BLaER1 treated with 17β-estradiol and CSF1 and Interleukin-3, amounts not matched to agents 10 nM and 100 nM (cell line): Measurements from ENCODE around the gene PACC1.
A peak's percentile ranks its signal among the peaks of the same experiment; 100 is the strongest.

Experiments
- H3K27ac ChIP-seq, 11 experiments: shearing (Covaris generic); formaldehyde crosslinking; 2 replicates each; pipeline ENCODE4 v1.8.1; 2022
- H3K27me3 ChIP-seq, 11 experiments: shearing (Covaris generic); formaldehyde crosslinking; 2 replicates each; pipeline ENCODE4 v1.8.1; 2022
- H3K36me3 ChIP-seq, 11 experiments: shearing (Covaris generic); formaldehyde crosslinking; 2 replicates each; pipeline ENCODE4 v1.8.1; 2022
- H3K4me1 ChIP-seq, 10 experiments: shearing (Covaris generic); formaldehyde crosslinking; 2 replicates each; pipeline ENCODE4 v1.8.1; 2022
- H3K4me2 ChIP-seq, 11 experiments: shearing (Covaris generic); formaldehyde crosslinking; 2 replicates each; pipeline ENCODE4 v1.8.1; 2022
- H3K4me3 ChIP-seq, 10 experiments: shearing (Covaris generic); formaldehyde crosslinking; 2 replicates each; pipeline ENCODE4 v1.8.1; 2022
- H3K9ac ChIP-seq, 11 experiments: shearing (Covaris generic); formaldehyde crosslinking; 2 replicates each; pipeline ENCODE4 v1.8.1; 2022
- H3K9me3 ChIP-seq, 11 experiments: shearing (Covaris generic); formaldehyde crosslinking; replicated peaks in 1 of 11; 2 replicates each; pipeline ENCODE4 v1.8.1; 2022
- H4K20me1 ChIP-seq, 11 experiments: shearing (Covaris generic); formaldehyde crosslinking; 2 replicates each; pipeline ENCODE4 v1.8.1; 2022
- Cebpa-rat ChIP-seq, 11 experiments: shearing (Covaris generic); IDR thresholded peaks; 2 replicates each; pipeline ENCODE4 v1.8.1; 2022

PACC1 gene

DNA sequence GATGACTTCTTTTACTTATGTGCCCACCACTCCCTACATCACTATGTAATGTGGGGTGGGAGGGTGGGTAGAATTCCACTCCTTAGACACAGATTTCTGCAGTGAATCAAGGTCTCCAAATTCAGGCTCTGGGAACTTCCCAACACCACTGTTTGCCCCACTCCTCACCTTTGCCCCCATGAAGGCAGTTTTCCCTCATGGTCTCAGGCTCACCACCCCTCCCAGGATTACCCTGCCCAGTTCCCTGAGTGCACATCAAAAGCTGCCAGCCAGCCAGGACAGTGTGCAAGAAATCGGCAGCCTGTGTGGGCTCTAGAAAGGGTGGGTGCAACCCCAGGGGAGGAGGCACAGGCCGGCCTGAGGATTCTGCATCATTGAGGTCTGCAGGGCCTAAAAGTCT is 32.8 kb upstream of the PACC1 start:
- Histone ChIP-seq H3K4me3 (no peak overlapping the region), H3K4me1 (peaks cover 14 to 30% (median 20%) of the 10 kb centered on the region in 10 experiments), H3K27me3 (no peaks in the 10 kb centered on the region), H3K9ac (no peak overlapping the region), H3K4me2 (no peak overlapping the region), H4K20me1 (0 out of 22 replicates have a peak, but pooled peaks cover 0 to 3% (median 0%) of the 10 kb centered on the region in 11 experiments), H3K36me3 (peaks cover 23 to 44% (median 30%) of the 10 kb centered on the region in 11 experiments), H3K27ac (no peak overlapping the region), H3K9me3 (no peaks in the 10 kb centered on the region)
- TF ChIP-seq Cebpa-rat (IDR thresholded peaks at IDR 0.05) = no peak

DNA sequence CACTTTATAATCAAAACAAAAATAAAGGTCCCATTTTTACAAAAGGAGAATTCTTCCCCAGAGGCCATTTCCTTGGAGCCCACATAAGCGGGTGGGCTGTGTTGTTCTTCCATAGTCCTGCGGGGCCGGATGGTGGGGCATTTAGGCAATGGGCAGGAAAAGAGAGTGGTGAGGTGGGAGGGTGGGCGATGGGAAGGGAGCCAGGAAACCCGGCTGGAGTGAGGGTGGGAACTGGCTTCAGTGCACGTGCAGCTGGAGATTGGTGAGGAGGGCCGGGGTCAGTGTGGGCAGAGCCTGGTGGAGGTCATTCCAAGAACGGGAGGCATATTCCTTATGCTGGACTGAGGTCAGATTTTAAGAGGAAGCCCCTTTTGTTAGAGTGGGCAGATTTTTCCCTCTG is 31.6 kb upstream of the PACC1 start:
- no peak for TF ChIP-seq Cebpa-rat (IDR thresholded peaks at IDR 0.05)
- Histone ChIP-seq H4K20me1 (peaks cover 0 to 6% (median 0%) of the 10 kb centered on the region in 11 experiments; a peak in 2 of 22 replicates), H3K36me3 (peaks cover 23 to 46% (median 30%) of the 10 kb centered on the region in 11 experiments), H3K9me3 (no peaks in the 10 kb centered on the region), H3K4me2 (no peak overlapping the region), H3K27ac (no peak overlapping the region), H3K4me1 (peaks cover 12 to 20% (median 15%) of the 10 kb centered on the region in 10 experiments), H3K27me3 (no peaks in the 10 kb centered on the region), H3K9ac (no peak overlapping the region), H3K4me3 (no peak overlapping the region)

DNA sequence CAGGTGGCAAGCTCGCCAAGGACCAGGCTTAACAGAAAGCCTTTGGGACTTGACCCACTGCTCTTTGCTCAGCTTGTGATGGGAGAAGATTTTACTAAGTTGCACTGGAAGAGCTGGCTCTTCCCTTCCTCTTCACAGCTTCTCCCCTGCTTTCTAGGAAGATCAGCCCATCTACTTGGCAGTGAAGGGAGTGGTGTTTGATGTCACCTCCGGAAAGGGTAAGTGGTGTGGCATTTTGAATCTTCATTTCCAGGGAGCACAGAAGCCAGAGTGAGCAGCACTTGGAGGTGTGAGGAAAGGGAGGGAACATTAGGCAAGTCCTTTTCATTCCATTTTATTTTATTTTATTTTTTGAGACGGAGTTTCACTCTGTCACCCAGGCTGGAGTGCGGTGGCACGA is 27.7 kb upstream of the PACC1 start:
- peaks cover 0 to 30% (median 9%) of the 10 kb centered on the region in 11 experiments; a peak in 10 of 22 replicates for H4K20me1 ChIP-seq
- TF ChIP-seq Cebpa-rat (IDR thresholded peaks at IDR 0.05) = no peak
- peaks cover 0 to 9% (median 0%) of the 10 kb centered on the region in 10 experiments; a peak in 6 of 20 replicates for H3K4me1 ChIP-seq
- no peak overlapping the region for H3K9ac ChIP-seq
- H3K27me3 ChIP-seq = no peaks in the 10 kb centered on the region
- H3K36me3 ChIP-seq = peaks cover 25 to 46% (median 30%) of the 10 kb centered on the region in 11 experiments
- H3K27ac ChIP-seq = no peak overlapping the region
- H3K4me2 ChIP-seq = no peak overlapping the region
- H3K4me3 ChIP-seq = no peak overlapping the region
- H3K9me3 ChIP-seq = no peaks in the 10 kb centered on the region

DNA sequence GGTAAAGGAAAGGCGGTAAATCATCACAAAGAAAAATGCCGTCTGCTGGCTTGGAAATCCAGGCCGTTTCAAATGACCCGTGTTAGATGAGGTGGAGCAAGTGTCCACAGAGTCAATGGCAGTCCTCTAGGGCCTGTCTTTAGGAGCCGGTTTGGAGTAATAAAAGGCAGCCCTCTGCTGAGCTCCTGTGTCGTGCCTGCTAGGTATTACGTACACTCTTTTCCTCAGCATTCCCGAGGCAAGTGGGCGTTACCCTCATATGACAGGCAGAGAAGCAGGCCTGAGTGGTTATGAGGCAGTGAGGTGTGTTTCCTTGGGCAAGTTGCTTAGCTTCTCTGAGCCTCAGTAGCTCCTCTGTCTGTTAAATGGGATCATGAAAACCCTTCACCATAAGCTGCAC is 25.7 kb upstream of the PACC1 start:
- Histone ChIP-seq H3K27me3 (no peaks in the 10 kb centered on the region), H3K4me1 (peaks cover 0 to 9% (median 0%) of the 10 kb centered on the region in 10 experiments; a peak in 6 of 20 replicates), H3K36me3 (peaks cover 13 to 30% (median 20%) of the 10 kb centered on the region in 11 experiments; a peak in 21 of 22 replicates), H3K9me3 (no peaks in the 10 kb centered on the region), H4K20me1 (peaks cover 0 to 49% (median 14%) of the 10 kb centered on the region in 11 experiments; a peak in 12 of 22 replicates), H3K4me2 (no peak overlapping the region), H3K27ac (no peak overlapping the region), H3K4me3 (no peak overlapping the region), H3K9ac (no peak overlapping the region)
- TF ChIP-seq Cebpa-rat (IDR thresholded peaks at IDR 0.05) = no peak

DNA sequence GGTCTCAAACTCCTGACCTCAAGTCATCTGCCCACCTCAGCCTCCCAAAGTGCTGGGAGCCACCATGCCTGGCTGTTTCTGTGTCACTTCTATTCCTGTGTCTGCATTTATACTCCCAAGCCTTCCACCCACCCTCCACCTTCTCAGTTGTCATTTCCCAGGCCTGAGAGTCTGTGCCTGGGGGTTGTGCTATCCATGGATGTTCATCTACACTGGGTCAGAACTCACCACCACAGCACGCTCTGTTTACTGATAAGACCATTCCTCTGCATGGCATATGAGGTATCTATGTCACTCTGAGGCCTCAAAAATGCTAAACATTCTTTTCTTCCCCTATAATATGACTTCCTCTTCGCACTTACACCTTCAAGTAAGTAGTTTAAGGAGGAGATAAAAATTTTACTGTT is 24.1 kb upstream of the PACC1 start:
- no peaks in the 10 kb centered on the region for H3K9me3 ChIP-seq
- no peaks in the 10 kb centered on the region for H3K27me3 ChIP-seq
- H3K4me3 ChIP-seq = no peak overlapping the region
- no peak for TF ChIP-seq Cebpa-rat (IDR thresholded peaks at IDR 0.05)
- H3K9ac ChIP-seq = no peak overlapping the region
- peaks cover 0 to 65% (median 20%) of the 10 kb centered on the region in 11 experiments; a peak in 15 of 22 replicates for H4K20me1 ChIP-seq
- H3K4me1 ChIP-seq = peaks cover 6 to 14% (median 10%) of the 10 kb centered on the region in 10 experiments
- H3K27ac ChIP-seq = no peak overlapping the region
- H3K4me2 ChIP-seq = no peak overlapping the region
- peaks cover 0 to 15% (median 5%) of the 10 kb centered on the region in 11 experiments; a peak in 15 of 22 replicates for H3K36me3 ChIP-seq

DNA sequence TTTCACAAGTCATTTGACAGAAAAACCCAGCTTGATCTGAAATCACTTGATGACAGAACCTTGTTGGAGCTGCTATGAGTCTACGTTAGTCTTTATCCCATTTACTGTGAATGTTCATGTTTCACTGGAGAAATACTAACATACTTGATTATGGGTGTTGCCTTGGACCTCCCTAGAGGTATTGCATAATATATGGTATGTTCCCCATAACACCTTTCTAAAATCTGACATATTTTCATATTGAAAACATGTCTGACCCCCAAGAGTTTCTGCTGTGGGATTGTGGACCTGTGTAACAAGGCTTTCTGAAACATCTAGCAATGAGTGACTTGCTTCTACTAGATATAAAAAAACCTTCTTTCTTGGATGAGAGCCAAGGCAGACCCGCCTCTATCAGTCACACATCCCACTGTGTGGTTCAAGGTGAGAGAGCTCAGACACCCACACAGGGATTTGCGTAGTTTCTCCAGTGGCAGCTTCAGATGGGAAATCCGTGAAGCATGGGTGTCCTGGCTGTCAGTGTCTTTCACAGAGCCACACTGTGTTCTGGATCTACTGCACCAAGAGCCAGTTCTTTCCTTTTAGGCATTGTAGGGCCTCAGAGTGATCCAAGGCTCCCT is 22.6 kb upstream of the PACC1 start:
- TF ChIP-seq Cebpa-rat (IDR thresholded peaks at IDR 0.05) = no peak
- H3K27ac ChIP-seq = no peak overlapping the region

DNA sequence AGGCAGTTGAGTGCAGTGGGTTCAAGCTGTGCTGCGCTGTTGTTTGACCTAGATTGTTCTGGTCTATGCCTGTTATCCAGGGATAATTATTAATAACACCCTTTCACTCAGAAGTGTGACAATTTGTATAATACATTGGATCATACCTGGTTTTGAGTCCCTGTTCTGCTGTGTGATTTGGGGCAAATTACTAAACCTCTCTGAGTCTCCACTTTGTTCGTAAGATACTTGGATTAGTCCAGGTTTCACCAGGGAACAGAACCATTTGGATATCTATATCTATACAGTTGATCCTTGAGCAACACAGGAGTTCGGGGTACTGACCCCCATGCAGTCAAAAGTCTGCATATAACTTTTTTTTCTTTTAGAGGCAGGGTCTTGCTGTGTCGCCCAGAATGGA is 20.3 kb upstream of the PACC1 start:
- Histone ChIP-seq H3K4me3 (no peak overlapping the region), H3K27ac (no peak overlapping the region), H4K20me1 (peaks cover 0 to 56% (median 13%) of the 10 kb centered on the region in 11 experiments; a peak in 15 of 22 replicates), H3K4me2 (peak overlapping the region in 2 of 11 experiments; percentile 80 to 91; a peak in 2 of 22 replicates), H3K9me3 (no peaks in the 10 kb centered on the region), H3K4me1 (peaks cover 17 to 33% (median 19%) of the 10 kb centered on the region in 10 experiments), H3K36me3 (peaks cover 0 to 13% (median 0%) of the 10 kb centered on the region in 11 experiments; a peak in 1 of 22 replicates), H3K27me3 (no peaks in the 10 kb centered on the region), H3K9ac (no peak overlapping the region)
- TF ChIP-seq Cebpa-rat (IDR thresholded peaks at IDR 0.05) = no peak

More for the DNA sequence above, 22.6 kb upstream of the PACC1 start:
- no peak overlapping the region for H3K4me3 ChIP-seq
- H4K20me1 ChIP-seq = peaks cover 0 to 68% (median 20%) of the 10 kb centered on the region in 11 experiments; a peak in 15 of 22 replicates
- no peaks in the 10 kb centered on the region for H3K9me3 ChIP-seq
- H3K4me1 ChIP-seq = peaks cover 14 to 24% (median 18%) of the 10 kb centered on the region in 10 experiments
- H3K4me2 ChIP-seq = no peak overlapping the region
- peaks cover 0 to 13% (median 0%) of the 10 kb centered on the region in 11 experiments; a peak in 4 of 22 replicates for H3K36me3 ChIP-seq
- no peaks in the 10 kb centered on the region for H3K27me3 ChIP-seq
- H3K9ac ChIP-seq = no peak overlapping the region

DNA sequence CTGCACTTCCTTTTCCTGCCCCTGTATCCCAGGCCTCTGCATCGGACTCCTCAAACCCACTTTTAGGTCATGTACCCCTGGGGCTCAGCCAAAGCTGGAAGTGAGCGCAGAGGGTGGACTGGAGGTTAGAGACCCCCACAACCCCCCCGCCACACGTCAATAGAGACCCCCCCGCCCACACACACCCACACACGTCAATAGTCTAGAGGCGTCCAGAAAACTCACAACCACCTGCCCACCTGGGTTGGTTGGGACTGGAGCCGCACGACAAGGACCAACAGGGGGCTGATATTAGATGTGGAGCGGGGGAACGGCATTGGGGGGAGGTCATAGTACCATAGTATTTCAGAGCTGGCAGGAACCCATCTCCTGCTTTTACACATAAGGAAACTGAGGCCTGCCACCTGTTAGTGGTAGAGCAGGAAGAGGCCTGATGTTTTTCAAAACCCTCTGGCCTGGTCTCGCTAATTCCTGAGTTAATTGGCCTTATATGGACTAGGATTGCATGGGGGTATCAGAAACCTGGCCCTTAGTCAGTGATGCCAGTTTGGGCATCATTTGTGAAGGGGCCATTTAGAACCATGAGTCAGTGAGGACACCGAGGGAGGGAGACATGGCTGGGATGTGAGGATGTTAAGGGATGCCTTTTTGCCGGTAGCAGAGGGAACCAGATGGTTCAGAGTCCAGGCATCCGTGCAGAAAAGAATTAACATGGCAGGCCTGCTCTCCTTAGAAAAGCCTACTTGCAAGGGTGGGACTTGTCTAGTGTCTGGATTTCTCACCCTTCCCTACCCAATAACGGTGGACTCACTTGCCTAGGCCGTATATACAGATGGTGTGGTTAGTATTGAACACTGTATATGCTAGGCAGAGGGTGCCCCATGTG is 19.1 kb upstream of the PACC1 start:
- peak overlapping the region in 6 of 11 experiments; percentile 80 to 88 (median 86); a peak in 5 of 22 replicates for H3K27ac ChIP-seq
- H3K4me1 ChIP-seq = peaks cover 18 to 33% (median 19%) of the 10 kb centered on the region in 10 experiments
- no peak for TF ChIP-seq Cebpa-rat (IDR thresholded peaks at IDR 0.05)
- H3K9me3 ChIP-seq = no peaks in the 10 kb centered on the region
- H3K4me3 ChIP-seq = peak overlapping the region; percentile 81 to 97 (median 93)
- peaks cover 0 to 13% (median 0%) of the 10 kb centered on the region in 11 experiments; a peak in 1 of 22 replicates for H3K36me3 ChIP-seq
- H4K20me1 ChIP-seq = peaks cover 0 to 52% (median 13%) of the 10 kb centered on the region in 11 experiments; a peak in 15 of 22 replicates
- peak overlapping the region; percentile 86 to 95 (median 91) for H3K9ac ChIP-seq
- H3K4me2 ChIP-seq = peak overlapping the region; percentile 75 to 92 (median 87)
- no peaks in the 10 kb centered on the region for H3K27me3 ChIP-seq
